T-helper 2 cell treated with Interferon-gamma antibody and Interleukin-4, amounts not matched to agents 5 μg/mL and 100 μg/mL, for 36 hours (primary cell): ENCODE data around the gene SYT3.
"Not testable (repeated sequence)": the region's sequence is repeated elsewhere in the genome, so short reads cannot be mapped to it uniquely, and the experiment has no call there.

Experiments
- DNase-seq: peaks from one replicate; pipeline ENCODE4 v3.0.0; 2021; ENCODE audit warnings: low spot score
- H3K27ac Mint-ChIP-seq: one replicate; pipeline ENCODE4 v1.8.0; 2021; ENCODE audit warnings: mild to moderate bottlenecking, mixed read lengths
- H3K27me3 Mint-ChIP-seq: one replicate; pipeline ENCODE4 v1.8.0; 2021; ENCODE audit warnings: low read depth, mixed read lengths
- H3K36me3 Mint-ChIP-seq: one replicate; pipeline ENCODE4 v1.8.0; 2021; ENCODE audit warnings: low read depth, mixed read lengths
- H3K4me1 Mint-ChIP-seq: one replicate; pipeline ENCODE4 v1.8.0; 2021; ENCODE audit warnings: low read depth, mixed read lengths
- H3K4me3 Mint-ChIP-seq: one replicate; pipeline ENCODE4 v1.8.0; 2022; ENCODE audit warnings: mild to moderate bottlenecking, moderate library complexity, mixed read lengths
- H3K9me3 Mint-ChIP-seq: one replicate; pipeline ENCODE4 v1.8.0; 2021; ENCODE audit warnings: mixed read lengths

Gene SYT3

GRCh38 chr19:50607874-50608785 is 31.6 kb downstream of the SYT3 start:
- Mint-ChIP-seq H3K9me3 (peaks cover 8% of the 10 kb centered on the region), H3K4me3 (peak overlapping the region; percentile 51), H3K36me3 (no peaks in the 10 kb centered on the region), H3K27me3 (peaks cover 4% of the 10 kb centered on the region), H3K27ac (no peak overlapping the region), H3K4me1 (peaks cover 11% of the 10 kb centered on the region)
- DNase-seq, result peak; percentile 80

- Mint-ChIP-seq H3K9me3 (peaks cover 8% of the 10 kb centered on the region), H3K36me3 (no peaks in the 10 kb centered on the region), H3K27me3 (peaks cover 9% of the 10 kb centered on the region), H3K4me1 (peaks cover 11% of the 10 kb centered on the region), H3K4me3 (no peak overlapping the region), H3K27ac (no peak overlapping the region)
- DNase-seq, result no peak
Measured at GRCh38 chr19:50607388-50607787, 32.3 kb downstream of the SYT3 start.

- Mint-ChIP-seq H3K4me3 (peak overlapping the region; percentile 39), H3K4me1 (peaks cover 11% of the 10 kb centered on the region)
- H3K9me3 Mint-ChIP-seq, H3K27me3 Mint-ChIP-seq, H3K27ac Mint-ChIP-seq, DNase-seq, H3K36me3 Mint-ChIP-seq: not testable (repeated sequence)
Measured at GRCh38 chr19:50606059-50606836, 33.4 kb downstream of the SYT3 start.

- DNase-seq, H3K27ac Mint-ChIP-seq, H3K27me3 Mint-ChIP-seq, H3K36me3 Mint-ChIP-seq, H3K9me3 Mint-ChIP-seq, H3K4me3 Mint-ChIP-seq: not testable (repeated sequence)
- H3K4me1 Mint-ChIP-seq, result peaks cover 11% of the 10 kb centered on the region
Measured at GRCh38 chr19:50604264-50605073, 35.2 kb downstream of the SYT3 start.

- Mint-ChIP-seq H3K27me3 (peaks cover 5% of the 10 kb centered on the region), H3K4me1 (peaks cover 5% of the 10 kb centered on the region), H3K27ac (no peak overlapping the region), H3K9me3 (no peaks in the 10 kb centered on the region), H3K36me3 (no peaks in the 10 kb centered on the region), H3K4me3 (no peak overlapping the region)
- DNase-seq, result no peak
Measured at GRCh38 chr19:50602935-50603334, 36.7 kb downstream of the SYT3 start.

- Mint-ChIP-seq H3K27me3 (peaks cover 5% of the 10 kb centered on the region), H3K9me3 (no peaks in the 10 kb centered on the region), H3K36me3 (no peaks in the 10 kb centered on the region), H3K4me1 (peaks cover 1% of the 10 kb centered on the region), H3K27ac (no peak overlapping the region), H3K4me3 (no peak overlapping the region)
- no peak for DNase-seq
Measured at GRCh38 chr19:50602496-50602895, 37.2 kb downstream of the SYT3 start.

GRCh38 chr19:50602089-50602422 is 37.6 kb downstream of the SYT3 start:
- DNase-seq, result no peak
- Mint-ChIP-seq H3K27ac (no peak overlapping the region), H3K9me3 (no peaks in the 10 kb centered on the region), H3K36me3 (no peaks in the 10 kb centered on the region), H3K4me1 (peaks cover 1% of the 10 kb centered on the region), H3K4me3 (no peak overlapping the region), H3K27me3 (peaks cover 5% of the 10 kb centered on the region)

GRCh38 chr19:50601407-50602088 is 38.1 kb downstream of the SYT3 start:
- Mint-ChIP-seq H3K27ac (no peak overlapping the region), H3K9me3 (no peaks in the 10 kb centered on the region), H3K4me3 (no peak overlapping the region), H3K4me1 (peaks cover 1% of the 10 kb centered on the region), H3K36me3 (no peaks in the 10 kb centered on the region), H3K27me3 (peaks cover 5% of the 10 kb centered on the region)
- DNase-seq, result peak; percentile 4

GRCh38 chr19:50599427-50599826 is 40.3 kb downstream of the SYT3 start:
- H3K27me3 Mint-ChIP-seq, result peaks cover 5% of the 10 kb centered on the region
- DNase-seq, result no peak
- H3K36me3 Mint-ChIP-seq, result no peaks in the 10 kb centered on the region
- no peak overlapping the region for H3K4me3 Mint-ChIP-seq
- H3K9me3 Mint-ChIP-seq, result no peaks in the 10 kb centered on the region
- no peaks in the 10 kb centered on the region for H3K4me1 Mint-ChIP-seq
- H3K27ac Mint-ChIP-seq, result no peak overlapping the region

GRCh38 chr19:50590191-50590590 is 49.5 kb downstream of the SYT3 start:
- H3K36me3 Mint-ChIP-seq, result no peaks in the 10 kb centered on the region
- H3K4me3 Mint-ChIP-seq, result no peak overlapping the region
- DNase-seq, result no peak
- no peak overlapping the region for H3K27ac Mint-ChIP-seq
- no peaks in the 10 kb centered on the region for H3K27me3 Mint-ChIP-seq
- H3K4me1 Mint-ChIP-seq, result no peaks in the 10 kb centered on the region
- no peaks in the 10 kb centered on the region for H3K9me3 Mint-ChIP-seq

GRCh38 chr19:50581795-50582660 is 57.7 kb downstream of the SYT3 start:
- not testable (repeated sequence) for H3K4me1 Mint-ChIP-seq, H3K27me3 Mint-ChIP-seq, H3K9me3 Mint-ChIP-seq, H3K4me3 Mint-ChIP-seq, H3K27ac Mint-ChIP-seq, H3K36me3 Mint-ChIP-seq, DNase-seq

GRCh38 chr19:50580970-50581634 is 58.6 kb downstream of the SYT3 start:
- H3K27ac Mint-ChIP-seq, result no peak overlapping the region
- no peak overlapping the region for H3K4me3 Mint-ChIP-seq
- no peak for DNase-seq
- no peaks in the 10 kb centered on the region for H3K9me3 Mint-ChIP-seq
- no peaks in the 10 kb centered on the region for H3K4me1 Mint-ChIP-seq
- H3K36me3 Mint-ChIP-seq, result no peaks in the 10 kb centered on the region
- peaks cover 3% of the 10 kb centered on the region for H3K27me3 Mint-ChIP-seq
